ENCODE measurements around the gene CHIT1.
"Not testable (repeated sequence)": the region's sequence is repeated elsewhere in the genome, so short reads cannot be mapped to it uniquely, and the experiment has no call there.

CHIT1 gene

GRCh38 chr1:203270448-203270847, 41.0 kb upstream of the CHIT1 start:
- no peak overlapping the region for H3K27ac Mint-ChIP-seq
- peaks cover 40% of the 10 kb centered on the region for H3K4me1 Mint-ChIP-seq
- no peaks in the 10 kb centered on the region for H3K9me3 Mint-ChIP-seq
- H3K4me3 Mint-ChIP-seq, result no peak overlapping the region
- ATAC-seq, result no peak
- DNase-seq (ENCODE audit: low spot score in 2 of 2), result no peak
- peaks cover 8% of the 10 kb centered on the region for H3K36me3 Mint-ChIP-seq

GRCh38 chr1:203269654-203270020, 40.2 kb upstream of the CHIT1 start:
- Mint-ChIP-seq H3K4me1 (peaks cover 32% of the 10 kb centered on the region), H3K9me3 (no peaks in the 10 kb centered on the region), H3K4me3 (no peak overlapping the region), H3K27ac (no peak overlapping the region), H3K36me3 (peaks cover 8% of the 10 kb centered on the region)
- ATAC-seq (no peak), DNase-seq (ENCODE audit: low spot score in 2 of 2) (no peak)

GRCh38 chr1:203268901-203269653, 39.6 kb upstream of the CHIT1 start:
- DNase-seq (ENCODE audit: low spot score in 2 of 2) (peak in 1 of 2 donors; percentile 68), ATAC-seq (peak; percentile 31)
- peaks cover 26% of the 10 kb centered on the region for H3K4me1 Mint-ChIP-seq
- H3K36me3 Mint-ChIP-seq, result peaks cover 8% of the 10 kb centered on the region
- no peak overlapping the region for H3K27ac Mint-ChIP-seq
- no peak overlapping the region for H3K4me3 Mint-ChIP-seq
- H3K9me3 Mint-ChIP-seq, result no peaks in the 10 kb centered on the region

GRCh38 chr1:203267912-203268311, 38.4 kb upstream of the CHIT1 start:
- H3K36me3 Mint-ChIP-seq, result peaks cover 8% of the 10 kb centered on the region
- H3K27ac Mint-ChIP-seq, result no peak overlapping the region
- no peak for DNase-seq (ENCODE audit: low spot score in 2 of 2)
- H3K9me3 Mint-ChIP-seq, result no peaks in the 10 kb centered on the region
- H3K4me1 Mint-ChIP-seq, result peaks cover 15% of the 10 kb centered on the region
- H3K4me3 Mint-ChIP-seq, result peak overlapping the region; percentile 86
- ATAC-seq, result no peak

DNA sequence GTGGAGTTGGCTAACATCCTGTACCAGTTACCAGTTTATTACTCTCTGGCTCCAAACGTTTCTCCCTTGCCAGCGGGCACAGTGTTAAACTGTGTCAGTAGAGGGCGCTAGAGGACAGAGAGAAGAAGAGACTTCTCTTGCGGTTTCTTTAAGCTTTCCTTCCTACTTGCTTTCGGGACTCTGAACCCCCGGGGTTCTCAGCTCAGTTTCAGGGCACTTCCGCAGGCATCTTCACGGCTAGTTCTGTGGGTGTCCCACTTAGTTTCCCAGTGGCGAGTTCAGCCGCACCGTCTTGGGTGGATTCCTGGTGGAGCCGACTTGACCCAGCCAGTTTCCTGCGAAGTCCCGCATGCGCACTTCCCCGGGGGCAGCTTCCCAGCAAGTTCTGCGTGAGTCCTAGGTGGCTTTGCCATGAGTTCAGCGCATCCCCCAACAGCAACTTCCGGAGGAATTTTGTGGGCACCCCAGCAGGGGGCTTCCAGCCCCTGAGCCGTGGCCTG, 37.9 kb upstream of the CHIT1 start:
- Mint-ChIP-seq H3K36me3 (peaks cover 8% of the 10 kb centered on the region), H3K4me1 (peaks cover 13% of the 10 kb centered on the region), H3K9me3 (no peaks in the 10 kb centered on the region), H3K27ac (no peak overlapping the region), H3K4me3 (peak overlapping the region; percentile 86)
- ATAC-seq (peak; percentile 74), DNase-seq (ENCODE audit: low spot score in 2 of 2) (peak; percentile 83 to 92)

- DNase-seq (ENCODE audit: low spot score in 2 of 2); ATAC-seq; H3K27ac Mint-ChIP-seq: not testable (repeated sequence)
These were observed 36.7 kb upstream of the CHIT1 start for GRCh38 chr1:203266140-203266539.

DNA sequence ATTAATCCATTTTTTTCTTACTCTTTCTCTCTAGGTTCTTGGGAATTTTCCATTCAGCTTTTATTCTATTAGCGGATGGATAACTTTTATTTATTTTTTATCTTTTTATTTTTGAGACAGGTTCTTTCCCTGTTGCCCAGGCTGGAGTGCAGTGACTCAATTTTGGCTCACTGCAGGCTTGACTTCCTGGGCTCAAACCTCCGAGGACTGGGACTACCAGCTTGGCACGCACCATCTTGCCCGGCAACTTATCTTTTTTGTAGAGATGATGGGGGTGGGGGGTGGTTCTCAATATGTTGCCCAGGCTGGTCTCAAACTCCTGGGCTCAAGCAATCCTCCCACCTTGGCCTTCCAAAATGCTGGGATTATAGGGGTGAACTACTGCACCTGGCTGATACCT, 36.1 kb upstream of the CHIT1 start:
- ATAC-seq (no peak), DNase-seq (ENCODE audit: low spot score in 2 of 2) (no peak)
- Mint-ChIP-seq H3K4me3 (no peak overlapping the region), H3K4me1 (peaks cover 13% of the 10 kb centered on the region), H3K36me3 (peaks cover 8% of the 10 kb centered on the region), H3K27ac (no peak overlapping the region), H3K9me3 (no peaks in the 10 kb centered on the region)

More at GRCh38 chr1:203266140-203266539, 36.7 kb upstream of the CHIT1 start:
- H3K4me3 Mint-ChIP-seq, H3K9me3 Mint-ChIP-seq, H3K36me3 Mint-ChIP-seq: not testable (repeated sequence)
- H3K4me1 Mint-ChIP-seq, result peaks cover 13% of the 10 kb centered on the region

DNA sequence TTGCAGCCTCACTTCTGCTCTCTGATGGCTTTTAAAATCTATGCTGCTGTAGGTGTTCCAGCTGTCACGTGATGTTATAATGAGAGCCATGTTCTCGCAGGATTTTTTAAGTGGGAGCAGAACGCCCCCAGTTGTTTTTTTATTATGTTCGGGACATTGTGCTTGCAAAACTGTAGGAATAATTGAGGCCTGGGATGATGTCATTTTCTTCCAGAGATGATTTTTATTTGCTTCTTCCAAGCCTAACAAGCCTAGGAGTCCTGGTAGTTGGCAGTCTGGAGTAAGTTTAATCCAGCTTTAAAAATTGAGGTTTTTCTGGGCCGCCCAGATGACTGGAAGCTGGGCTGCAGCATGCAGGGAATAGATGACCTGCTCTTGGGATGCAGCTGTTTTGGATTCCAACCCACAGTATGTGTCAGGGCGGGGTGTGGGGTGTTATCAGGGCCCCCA, 34.6 kb upstream of the CHIT1 start:
- peaks cover 8% of the 10 kb centered on the region for H3K36me3 Mint-ChIP-seq
- no peak for DNase-seq (ENCODE audit: low spot score in 2 of 2)

DNA sequence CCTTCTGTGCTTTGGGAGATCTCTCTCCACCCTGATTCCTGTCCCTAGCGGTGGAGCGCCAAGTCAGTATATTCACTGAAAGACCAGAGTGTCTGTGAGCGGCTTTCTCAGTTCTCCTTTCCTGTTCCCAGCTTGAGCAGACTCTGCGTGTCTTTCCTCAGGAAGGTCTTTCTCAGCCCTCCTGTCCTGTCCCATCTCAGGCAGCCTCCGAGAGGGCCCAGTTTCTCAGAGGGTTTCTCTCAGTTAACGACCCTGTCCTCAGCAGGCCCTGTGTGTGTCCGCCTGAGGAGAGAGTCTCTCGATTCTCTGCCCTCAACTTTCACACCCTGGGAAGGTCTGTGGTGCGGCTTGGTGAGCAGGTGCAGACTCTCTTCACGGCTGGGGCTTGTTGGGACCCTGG, 34.0 kb upstream of the CHIT1 start:
- ATAC-seq, result no peak
- Mint-ChIP-seq H3K4me1 (peaks cover 13% of the 10 kb centered on the region), H3K4me3 (no peak overlapping the region), H3K9me3 (no peaks in the 10 kb centered on the region), H3K36me3 (peaks cover 8% of the 10 kb centered on the region), H3K27ac (no peak overlapping the region)
- no peak for DNase-seq (ENCODE audit: low spot score in 2 of 2)

More for the DNA sequence above, 34.6 kb upstream of the CHIT1 start:
- Mint-ChIP-seq H3K4me3 (no peak overlapping the region), H3K9me3 (no peaks in the 10 kb centered on the region), H3K27ac (no peak overlapping the region), H3K4me1 (peaks cover 13% of the 10 kb centered on the region)
- ATAC-seq, result no peak

GRCh38 chr1:203256636-203257035, 27.2 kb upstream of the CHIT1 start:
- H3K27ac Mint-ChIP-seq; H3K9me3 Mint-ChIP-seq; H3K4me1 Mint-ChIP-seq; H3K36me3 Mint-ChIP-seq; DNase-seq (ENCODE audit: low spot score in 2 of 2); H3K4me3 Mint-ChIP-seq; ATAC-seq: not testable (repeated sequence)

DNA sequence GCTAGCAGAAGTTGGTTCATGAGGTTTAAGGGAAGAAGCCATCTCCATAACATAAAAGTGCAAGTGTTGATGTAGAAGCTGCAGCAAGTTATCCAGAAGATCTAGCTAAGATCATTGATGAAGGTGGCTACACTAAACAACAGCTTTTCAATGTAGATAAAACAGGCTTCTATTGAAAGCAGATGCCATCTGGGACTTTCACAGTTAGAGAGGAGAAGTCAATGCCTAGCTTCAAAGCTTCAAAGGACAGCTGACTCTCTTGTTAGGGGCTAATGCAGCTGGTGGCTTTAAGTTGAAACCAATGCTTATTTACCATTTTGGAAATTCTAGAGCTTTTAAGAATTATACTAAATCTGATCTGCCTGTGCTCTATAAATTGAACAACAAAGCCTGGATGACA, 25.3 kb upstream of the CHIT1 start:
- H3K36me3 Mint-ChIP-seq; DNase-seq (ENCODE audit: low spot score in 2 of 2); H3K4me3 Mint-ChIP-seq; H3K27ac Mint-ChIP-seq; ATAC-seq; H3K4me1 Mint-ChIP-seq; H3K9me3 Mint-ChIP-seq: not testable (repeated sequence)

DNA sequence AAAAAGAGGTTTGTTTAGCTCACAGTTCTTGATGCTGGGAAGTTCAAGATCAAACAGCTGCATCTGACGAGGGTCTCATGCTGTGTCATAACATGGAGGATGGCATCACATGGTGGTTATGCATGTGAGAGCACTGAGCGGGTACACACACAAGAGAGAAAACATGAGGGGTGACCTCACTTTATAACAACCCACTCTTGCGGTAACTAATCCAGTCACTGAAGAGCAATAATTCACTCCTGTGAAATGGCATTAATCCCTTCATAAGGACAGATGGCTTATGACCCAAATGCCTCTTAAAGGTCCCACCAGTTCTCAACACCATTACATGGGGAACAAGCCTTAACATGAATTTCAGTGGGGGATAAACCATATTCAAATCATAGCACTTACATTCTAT, 23.2 kb upstream of the CHIT1 start:
- DNase-seq (ENCODE audit: low spot score in 2 of 2) (no peak), ATAC-seq (no peak)
- no peak overlapping the region for H3K4me3 Mint-ChIP-seq
- peaks cover 6% of the 10 kb centered on the region for H3K4me1 Mint-ChIP-seq
- H3K36me3 Mint-ChIP-seq, result peaks cover 5% of the 10 kb centered on the region
- no peak overlapping the region for H3K27ac Mint-ChIP-seq
- H3K9me3 Mint-ChIP-seq, result peaks cover 4% of the 10 kb centered on the region

DNA sequence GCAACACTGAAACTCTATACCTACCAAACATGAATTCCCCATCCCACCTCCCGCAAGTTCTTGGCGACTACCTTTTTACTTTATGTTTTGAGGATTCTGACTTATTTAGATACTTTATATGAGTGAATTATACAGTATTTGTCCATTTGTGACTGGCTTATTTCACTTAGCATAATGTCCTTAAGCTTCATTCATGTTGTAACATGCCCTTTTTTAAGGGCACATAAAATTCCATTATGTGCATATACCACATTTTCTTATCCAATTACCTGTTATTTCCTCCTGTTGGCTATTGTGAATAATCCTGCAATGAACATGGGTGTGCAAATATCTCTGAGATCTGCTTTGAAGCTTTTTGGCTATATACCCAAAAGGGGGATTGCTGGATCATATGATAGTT, 22.0 kb upstream of the CHIT1 start:
- ATAC-seq (no peak), DNase-seq (ENCODE audit: low spot score in 2 of 2) (no peak)
- no peak overlapping the region for H3K27ac Mint-ChIP-seq
- H3K9me3 Mint-ChIP-seq, result peaks cover 4% of the 10 kb centered on the region
- H3K4me1 Mint-ChIP-seq, result peaks cover 6% of the 10 kb centered on the region
- H3K4me3 Mint-ChIP-seq, result no peak overlapping the region
- peaks cover 5% of the 10 kb centered on the region for H3K36me3 Mint-ChIP-seq

GRCh38 chr1:203250911-203251310, 21.4 kb upstream of the CHIT1 start:
- peaks cover 2% of the 10 kb centered on the region for H3K9me3 Mint-ChIP-seq

GRCh38 chr1:203244776-203245175, 15.3 kb upstream of the CHIT1 start:
- no peak for ATAC-seq

More at GRCh38 chr1:203250911-203251310, 21.4 kb upstream of the CHIT1 start:
- Mint-ChIP-seq H3K4me1 (peaks cover 3% of the 10 kb centered on the region), H3K27ac (no peak overlapping the region), H3K36me3 (peaks cover 3% of the 10 kb centered on the region), H3K4me3 (no peak overlapping the region)
- no peak for DNase-seq (ENCODE audit: low spot score in 2 of 2)
- no peak for ATAC-seq

DNA sequence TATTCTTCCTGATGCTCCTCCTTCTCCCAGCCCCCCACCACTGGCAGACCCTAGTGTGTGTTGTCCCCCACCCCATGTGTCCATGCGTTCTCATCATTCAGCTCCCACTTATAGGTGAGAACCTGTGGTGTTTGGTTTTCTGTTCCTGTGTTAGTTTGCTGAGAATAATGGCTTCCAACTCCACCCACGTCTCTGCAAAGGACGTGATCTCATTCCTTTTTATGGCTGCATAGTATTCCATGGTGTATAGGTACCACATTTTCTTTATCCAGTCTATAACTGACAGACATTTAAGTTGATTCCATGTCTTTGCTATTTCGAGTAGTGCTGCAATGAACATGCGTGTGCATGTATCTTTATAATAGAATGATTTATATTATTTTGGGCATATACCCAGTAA, 12.2 kb upstream of the CHIT1 start:
- DNase-seq (ENCODE audit: low spot score in 2 of 2); H3K9me3 Mint-ChIP-seq; ATAC-seq; H3K4me3 Mint-ChIP-seq; H3K36me3 Mint-ChIP-seq; H3K4me1 Mint-ChIP-seq; H3K27ac Mint-ChIP-seq: not testable (repeated sequence)

More at GRCh38 chr1:203244776-203245175, 15.3 kb upstream of the CHIT1 start:
- no peak for DNase-seq (ENCODE audit: low spot score in 2 of 2)
- Mint-ChIP-seq H3K4me3 (no peak overlapping the region), H3K4me1 (no peaks in the 10 kb centered on the region), H3K9me3 (no peaks in the 10 kb centered on the region), H3K36me3 (no peaks in the 10 kb centered on the region), H3K27ac (no peak overlapping the region)
